A673 (cell line): ENCODE results near the gene SFSWAP.

Experiments used
- EZH2 ChIP-seq: fragments of 200-600 bp; sonication (generic); IDR thresholded peaks from 2 replicates; pipeline ENCODE4 v1.6.1; 2017; ENCODE audit warnings: borderline replicate concordance, low read depth, mild to moderate bottlenecking, mixed read lengths, antibody characterized with exemption, low read length; ENCODE audit not compliant: poor library complexity, severe bottlenecking
- TF ChIP-seq, protein P1 (sequence below): fragments of 300-800, 200-600 bp; sonication (generic); conservative IDR thresholded peaks from 2 replicates; pipeline ENCODE4 v1.5.1; 2017; ENCODE audit warnings: low read depth, mild to moderate bottlenecking, antibody characterized with exemption, low read length, moderate library complexity, mixed read lengths

DNA sequence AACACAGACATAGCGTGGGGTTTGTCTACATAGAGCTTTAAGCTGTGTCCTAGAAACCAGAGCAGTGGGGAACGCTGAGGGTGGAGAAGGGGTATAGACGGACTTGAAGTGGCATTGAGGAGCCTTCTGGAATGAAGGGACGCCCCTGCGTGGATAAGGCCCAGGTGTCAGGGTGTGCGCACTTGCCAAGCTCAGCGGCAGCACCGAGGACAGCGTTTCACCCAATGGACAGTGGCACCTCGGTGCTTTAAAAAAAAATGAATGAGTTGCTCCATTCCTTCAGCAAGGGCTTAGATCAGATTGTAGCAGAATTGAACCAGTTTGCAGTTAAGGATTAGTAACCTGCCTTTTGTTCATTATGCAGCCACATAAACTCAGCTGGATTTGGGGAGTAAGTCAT is 83.7 kb downstream of the SFSWAP start:
- TF ChIP-seq, protein P1, sequence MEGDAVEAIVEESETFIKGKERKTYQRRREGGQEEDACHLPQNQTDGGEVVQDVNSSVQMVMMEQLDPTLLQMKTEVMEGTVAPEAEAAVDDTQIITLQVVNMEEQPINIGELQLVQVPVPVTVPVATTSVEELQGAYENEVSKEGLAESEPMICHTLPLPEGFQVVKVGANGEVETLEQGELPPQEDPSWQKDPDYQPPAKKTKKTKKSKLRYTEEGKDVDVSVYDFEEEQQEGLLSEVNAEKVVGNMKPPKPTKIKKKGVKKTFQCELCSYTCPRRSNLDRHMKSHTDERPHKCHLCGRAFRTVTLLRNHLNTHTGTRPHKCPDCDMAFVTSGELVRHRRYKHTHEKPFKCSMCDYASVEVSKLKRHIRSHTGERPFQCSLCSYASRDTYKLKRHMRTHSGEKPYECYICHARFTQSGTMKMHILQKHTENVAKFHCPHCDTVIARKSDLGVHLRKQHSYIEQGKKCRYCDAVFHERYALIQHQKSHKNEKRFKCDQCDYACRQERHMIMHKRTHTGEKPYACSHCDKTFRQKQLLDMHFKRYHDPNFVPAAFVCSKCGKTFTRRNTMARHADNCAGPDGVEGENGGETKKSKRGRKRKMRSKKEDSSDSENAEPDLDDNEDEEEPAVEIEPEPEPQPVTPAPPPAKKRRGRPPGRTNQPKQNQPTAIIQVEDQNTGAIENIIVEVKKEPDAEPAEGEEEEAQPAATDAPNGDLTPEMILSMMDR, result no peak
- TF ChIP-seq EZH2, result no peak
